Gastroesophageal sphincter (tissue), 4 donors: ENCODE results near the gene UNC13D. TPM values are rescaled to one million over a fixed set of nuclear protein-coding genes. Genes with fewer than 3 reads are reported as not detected.
A peak's percentile ranks its signal among the peaks of the same experiment; 100 is the strongest.

Experiments used
- ATAC-seq: fragments of 150-250 bp; one replicate; pipeline ENCODE4 v1.9.1; 2016; ENCODE audit warnings: mild to moderate bottlenecking, moderate library complexity
- H3K27ac ChIP-seq, 4 donors: fragments of 200-600 bp; sonication (generic) in 3 of 4; 1 replicate in 3 of 4; 2 replicates in 1 of 4; pipeline ENCODE4 v1.5.1; 2016 to 2019
- H3K27me3 ChIP-seq: fragments of 200-600 bp; sonication (generic); one replicate; pipeline ENCODE4 v1.5.1; 2019
- H3K36me3 ChIP-seq, 2 donors: fragments of 200-600 bp; sonication (generic); one replicate each; pipeline ENCODE4 v1.5.1; 2019; ENCODE audit warnings: control low read depth in 1 of 2
- H3K4me1 ChIP-seq, 3 donors: fragments of 200-600 bp; sonication (generic); 1 replicate in 2 of 3; 2 replicates in 1 of 3; pipeline ENCODE4 v1.5.1; 2016 to 2019; ENCODE audit warnings: control low read depth in 2 of 3
- H3K4me3 ChIP-seq, 2 donors: fragments of 200-600 bp; sonication (generic); one replicate each; pipeline ENCODE4 v1.5.1; 2019; ENCODE audit warnings: mild to moderate bottlenecking in 1 of 2, moderate library complexity in 1 of 2
- H3K9me3 ChIP-seq, 3 donors: fragments of 200-600 bp; sonication (generic); one replicate each; pipeline ENCODE4 v1.5.1; 2017 to 2019; ENCODE audit warnings: control low read depth in 2 of 3
- CTCF ChIP-seq, 4 experiments: fragments of 200-600 bp in 2 of 4; fragments of 450-650 bp in 2 of 4; sonication (generic) in 1 of 4; IDR thresholded peaks; one replicate each; pipeline ENCODE4 v1.5.1; 2017 to 2019; ENCODE audit warnings: antibody characterized with exemption in 4 of 4, mild to moderate bottlenecking in 2 of 4, moderate library complexity in 2 of 4
- EP300 ChIP-seq: sonication (generic); formaldehyde crosslinking; IDR thresholded peaks from one replicate; pipeline ENCODE4 v1.6.1; 2017; ENCODE audit warnings: antibody characterized with exemption, mild to moderate bottlenecking
- POLR2A ChIP-seq, 2 donors: fragments of 450-650 bp; IDR thresholded peaks; one replicate each; pipeline ENCODE4 v1.6.1; 2017; ENCODE audit warnings: antibody characterized with exemption in 2 of 2, mild to moderate bottlenecking in 2 of 2, moderate library complexity in 1 of 2
- POLR2AphosphoS5 ChIP-seq: sonication (generic); formaldehyde crosslinking; IDR thresholded peaks from one replicate; pipeline ENCODE4 v1.6.1; 2017; ENCODE audit warnings: antibody characterized with exemption
- WGBS, 2 donors: methylation state at CpG; one replicate each; pipeline ENCODE4 v1.1.5; 2018; ENCODE audit warnings: low coverage in 1 of 2; 5-methylcytosine and 5-hydroxymethylcytosine counted together
- total RNA-seq, 4 donors: library from RNA; depleted of rRNA; stranded (reverse); fragments of >200 nt; gene quantifications; one replicate each; pipeline ENCODE4 v1.1.0, GENCODE V29; 2016

UNC13D gene
- total RNA-seq, 4 donors from 2014 or later = 2.6 to 10.8 (median 5.6) TPM

- H3K36me3 ChIP-seq = peaks cover 0 to 72% of the 10 kb centered on the region in 2 donors
- no peak for TF ChIP-seq CTCF (IDR thresholded peaks at IDR 0.05)
- TF ChIP-seq POLR2AphosphoS5 = no peak
- TF ChIP-seq POLR2A (IDR thresholded peaks at IDR 0.05) = no peak
- TF ChIP-seq EP300 = no peak
- no peak overlapping the region for H3K4me3 ChIP-seq
- peaks cover 0 to 53% (median 15%) of the 10 kb centered on the region in 3 donors for H3K4me1 ChIP-seq
- WGBS, 2 donors = no CpG with 5 or more reads among the region's 2 CpGs
- no peak for ATAC-seq
- peak overlapping the region in 3 of 4 donors; percentile 51 to 78 (median 67) for H3K27ac ChIP-seq
- no peaks in the 10 kb centered on the region for H3K27me3 ChIP-seq
- no peaks in the 10 kb centered on the region for H3K9me3 ChIP-seq
Observed at GRCh38 chr17:75824666-75825065, 19.5 kb downstream of the UNC13D start.

- no peak for ATAC-seq
- peaks cover 0 to 75% of the 10 kb centered on the region in 2 donors for H3K36me3 ChIP-seq
- no peak for TF ChIP-seq EP300
- TF ChIP-seq CTCF (IDR thresholded peaks at IDR 0.05) = no peak
- no peak for TF ChIP-seq POLR2AphosphoS5
- TF ChIP-seq POLR2A (IDR thresholded peaks at IDR 0.05) = no peak
- H3K4me3 ChIP-seq = no peak overlapping the region
- 87% methylated on average over 9 of the region's 13 CpGs; no CpG with 5 or more reads in 1 of the 2 donors for WGBS, 2 donors
- no peaks in the 10 kb centered on the region for H3K9me3 ChIP-seq
- H3K4me1 ChIP-seq = peaks cover 0 to 51% (median 15%) of the 10 kb centered on the region in 3 donors
- H3K27ac ChIP-seq = peak overlapping the region in 1 of 4 donors; percentile 52
- H3K27me3 ChIP-seq = no peaks in the 10 kb centered on the region
Observed at GRCh38 chr17:75824050-75824552, 20.1 kb downstream of the UNC13D start.

- peaks cover 0 to 46% (median 15%) of the 10 kb centered on the region in 3 donors for H3K4me1 ChIP-seq
- H3K9me3 ChIP-seq = no peaks in the 10 kb centered on the region
- no peak for ATAC-seq
- TF ChIP-seq POLR2A (IDR thresholded peaks at IDR 0.05) (no peak), POLR2AphosphoS5 (no peak), EP300 (no peak), CTCF (IDR thresholded peaks at IDR 0.05) (no peak)
- peaks cover 0 to 81% of the 10 kb centered on the region in 2 donors for H3K36me3 ChIP-seq
- H3K27ac ChIP-seq = peak overlapping the region in 1 of 4 donors; percentile 52
- H3K27me3 ChIP-seq = no peaks in the 10 kb centered on the region
- H3K4me3 ChIP-seq = no peak overlapping the region
- 100% methylated on average over 1 of the region's 28 CpGs; no CpG with 5 or more reads in 1 of the 2 donors for WGBS, 2 donors
Observed at GRCh38 chr17:75823257-75824041, 20.8 kb downstream of the UNC13D start.

- no peak for ATAC-seq
- Histone ChIP-seq H3K4me1 (peaks cover 0 to 39% (median 11%) of the 10 kb centered on the region in 3 donors), H3K9me3 (no peaks in the 10 kb centered on the region), H3K36me3 (peaks cover 0 to 88% of the 10 kb centered on the region in 2 donors), H3K4me3 (no peak overlapping the region), H3K27me3 (no peaks in the 10 kb centered on the region), H3K27ac (peak overlapping the region in 1 of 4 donors; percentile 52)
- 80% methylated on average over 2 of the region's 3 CpGs; no CpG with 5 or more reads in 1 of the 2 donors for WGBS, 2 donors
- TF ChIP-seq POLR2A (IDR thresholded peaks at IDR 0.05) (no peak), CTCF (IDR thresholded peaks at IDR 0.05) (no peak), EP300 (no peak), POLR2AphosphoS5 (no peak)
Observed at GRCh38 chr17:75822800-75823166, 21.4 kb downstream of the UNC13D start.
